GM12878 (cell line): ENCODE measurements around the gene ALAD. TPM values are rescaled to one million over a fixed set of nuclear protein-coding genes. Genes with fewer than 3 reads are reported as not detected.
A peak's percentile ranks its signal among the peaks of the same experiment; 100 is the strongest.

Source experiments
- BCL11A ChIP-seq: IDR thresholded peaks from 2 replicates; pipeline ENCODE4 v1.6.1; 2011; ENCODE audit warnings: low read depth, low read length
- CHD2 ChIP-seq: IDR thresholded peaks from 2 replicates; pipeline ENCODE4 v1.6.1; 2011; ENCODE audit warnings: low read depth, low read length, improper control_type of control experiment, borderline replicate concordance
- CREB1 ChIP-seq: IDR thresholded peaks from 2 replicates; pipeline ENCODE4 v1.6.1; 2012; ENCODE audit warnings: low read depth, mild to moderate bottlenecking, inconsistent platforms
- EP300 ChIP-seq, 2 experiments: fragments of 150-350 bp in 1 of 2; IDR thresholded peaks; 2 replicates each; pipeline ENCODE4 v1.6.1; 2011 to 2012; ENCODE audit warnings: low read depth in 2 of 2, low read length in 2 of 2, borderline replicate concordance in 1 of 2, improper control_type of control experiment in 1 of 2, inconsistent platforms in 1 of 2; ENCODE audit not compliant: control insufficient read depth in 1 of 2
- FOXM1 ChIP-seq: IDR thresholded peaks from 2 replicates; pipeline ENCODE4 v1.6.1; 2012; ENCODE audit warnings: low read depth, mild to moderate bottlenecking, inconsistent platforms, low read length, moderate library complexity
- MTA2 ChIP-seq: fragments of 450-650 bp; IDR thresholded peaks from 2 replicates; pipeline ENCODE4 v1.6.1; 2016; ENCODE audit warnings: low read depth, mild to moderate bottlenecking, moderate library complexity
- MXI1 ChIP-seq: fragments of 150-350 bp; IDR thresholded peaks from 2 replicates; pipeline ENCODE4 v1.6.1; 2011; ENCODE audit warnings: low read depth, mild to moderate bottlenecking, inconsistent platforms, low read length, improper control_type of control experiment
- NR2C1 ChIP-seq: fragments of 450-650 bp; IDR thresholded peaks from 2 replicates; pipeline ENCODE4 v1.6.1; 2017; ENCODE audit warnings: antibody characterized with exemption, mild to moderate bottlenecking, moderate library complexity
- NR2C2 ChIP-seq: IDR thresholded peaks from 2 replicates; pipeline ENCODE4 v1.6.1; 2011; ENCODE audit warnings: borderline replicate concordance, low read depth; ENCODE audit not compliant: control insufficient read depth, insufficient read length
- PAX8 ChIP-seq: fragments of 450-650 bp; IDR thresholded peaks from 2 replicates; pipeline ENCODE4 v1.6.1; 2017; ENCODE audit warnings: mild to moderate bottlenecking, moderate library complexity
- POLR2AphosphoS5 ChIP-seq: IDR thresholded peaks from 2 replicates; pipeline ENCODE4 v1.6.1; 2011; ENCODE audit warnings: mild to moderate bottlenecking, low read length, inconsistent platforms
- POU2F2 ChIP-seq: IDR thresholded peaks from 3 replicates; pipeline ENCODE4 v1.6.1; 2011; ENCODE audit warnings: low read depth, mild to moderate bottlenecking, low read length, borderline replicate concordance
- RELA ChIP-seq: fragments of 450-650 bp; IDR thresholded peaks from 2 replicates; pipeline ENCODE4 v1.8.0; 2014; ENCODE audit warnings: borderline replicate concordance; ENCODE audit not compliant: partially characterized antibody
- RUNX3 ChIP-seq: IDR thresholded peaks from 2 replicates; pipeline ENCODE4 v1.6.1; 2012; ENCODE audit warnings: low read length, inconsistent platforms
- SIX5 ChIP-seq: IDR thresholded peaks from 2 replicates; pipeline ENCODE4 v1.6.1; 2011; ENCODE audit warnings: mild to moderate bottlenecking, low read depth, low read length, moderate library complexity; ENCODE audit not compliant: severe bottlenecking
- SMAD5 ChIP-seq: IDR thresholded peaks from 2 replicates; pipeline ENCODE4 v1.6.1; 2016; ENCODE audit warnings: antibody characterized with exemption, low read depth
- SPI1 ChIP-seq: IDR thresholded peaks from 2 replicates; pipeline ENCODE4 v1.6.1; 2011; ENCODE audit warnings: low read depth, mild to moderate bottlenecking, low read length, moderate library complexity, borderline replicate concordance; ENCODE audit not compliant: insufficient read depth
- SUZ12 ChIP-seq: fragments of 200-600 bp; sonication (generic); IDR thresholded peaks from one replicate; pipeline ENCODE4 v1.6.1; 2018; ENCODE audit warnings: antibody characterized with exemption, mild to moderate bottlenecking; ENCODE audit not compliant: unreplicated experiment
- TAF1 ChIP-seq: IDR thresholded peaks from 2 replicates; pipeline ENCODE4 v1.6.1; 2011; ENCODE audit warnings: mild to moderate bottlenecking, low read depth, low read length, borderline replicate concordance
- TCF12 ChIP-seq: IDR thresholded peaks from 2 replicates; pipeline ENCODE4 v1.6.1; 2011; ENCODE audit warnings: low read depth, mild to moderate bottlenecking, low read length
- TCF3 ChIP-seq: IDR thresholded peaks from 2 replicates; pipeline ENCODE4 v1.6.1; 2012; ENCODE audit warnings: low read depth, mild to moderate bottlenecking, low read length, borderline replicate concordance; ENCODE audit not compliant: insufficient read depth
- WRNIP1 ChIP-seq: IDR thresholded peaks from 2 replicates; pipeline ENCODE4 v1.6.1; 2011; ENCODE audit warnings: low read depth, low read length, improper control_type of control experiment, borderline replicate concordance
- ZNF24 ChIP-seq: fragments of 450-650 bp; IDR thresholded peaks from 2 replicates; pipeline ENCODE4 v1.6.1; 2017; ENCODE audit warnings: antibody characterized with exemption, mild to moderate bottlenecking
- ZNF384 ChIP-seq: IDR thresholded peaks from 2 replicates; pipeline ENCODE4 v1.6.1; 2012; ENCODE audit warnings: low read depth, mild to moderate bottlenecking, low read length, improper control_type of control experiment, borderline replicate concordance
- polyA plus RNA-seq, 11 experiments: library from polyadenylated mRNA; depleted of rRNA in 4 of 11; unstranded in 6 of 11; stranded (reverse) in 5 of 11; fragments of >200 nt; fragmentation: Nextera tagmentation in 4 of 11; fragmentation: Illumina TruSeq in 1 of 11; extraction: Ambion mirVana in 4 of 11; extraction: Trizol in 1 of 11; gene quantifications; 1 replicate in 1 of 11; 2 replicates in 10 of 11; pipeline versions ENCODE4 v1.2.1 to v1.2.3, GENCODE V29; 2011 to 2016; ENCODE audit warnings: inconsistent platforms in 2 of 11, missing spikeins in 2 of 11, low read depth in 1 of 11
- total RNA-seq, 4 experiments: library from RNA; depleted of rRNA in 3 of 4; stranded (reverse); fragments of >200 nt in 3 of 4; fragmentation: Illumina TruSeq in 1 of 4; extraction: Trizol in 1 of 4; gene quantifications; 2 replicates each; pipeline versions ENCODE4 v1.2.1 to v1.2.3, GENCODE V29; 2013 to 2021
- TF ChIP-seq, protein P1 (sequence below): fragments of 450-650 bp; IDR thresholded peaks from 2 replicates; pipeline ENCODE4 v1.6.1; 2017; ENCODE audit warnings: low read depth, mild to moderate bottlenecking, moderate library complexity
- TF ChIP-seq, protein P2 (sequence below): IDR thresholded peaks from 2 replicates; pipeline ENCODE4 v1.6.1; 2012; ENCODE audit warnings: low read depth, low read length, improper control_type of control experiment
- TF ChIP-seq, protein P3 (sequence below): fragments of 450-650 bp; formaldehyde crosslinking; IDR thresholded peaks from 2 replicates; pipeline ENCODE4 v1.5.0; 2022; ENCODE audit warnings: mild to moderate bottlenecking, missing genetic modification characterization

The ALAD gene
- total and polyA plus RNA-seq, 10 of the 15 experiments (the other 5 are each of a cell fraction or from before 2014, with no cell fraction given): 2.4 to 21.6 (median 12.9) TPM

DNA sequence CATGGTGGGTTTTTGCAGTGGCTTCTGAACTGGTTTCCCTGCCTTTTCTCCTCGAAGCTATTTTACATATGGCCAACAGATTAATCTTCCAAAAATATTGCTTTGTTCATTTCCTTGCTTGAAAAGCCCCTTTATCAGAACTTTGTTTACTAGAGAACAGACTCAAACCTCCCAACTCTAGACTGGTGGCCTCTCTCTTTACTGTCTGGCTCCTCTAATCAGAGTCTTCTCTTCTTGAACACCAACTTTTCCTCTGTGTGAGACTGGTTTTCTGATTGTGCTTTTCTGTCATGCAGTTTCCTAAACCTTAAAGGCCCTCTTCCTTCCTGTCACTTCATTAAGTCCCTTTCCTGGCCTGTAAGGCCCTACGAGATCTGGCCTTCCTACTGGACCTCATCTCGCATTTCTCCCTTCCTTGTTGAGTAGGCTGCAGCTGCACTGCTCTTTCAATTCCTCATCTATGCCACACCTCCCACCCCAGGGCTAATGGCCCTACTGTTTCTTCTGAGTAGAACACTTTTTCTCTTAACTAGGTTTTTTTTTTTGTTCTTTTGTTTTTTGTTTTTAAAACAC is 15.2 kb upstream of the ALAD start (continued):
- 0 out of 2 replicates have a peak, but pooled peaks have one; percentile 14 for TF ChIP-seq CHD2
- TF ChIP-seq TCF3: no peak; the same call in 1 of the 2 replicates
- no peak for TF ChIP-seq SUZ12
- TF ChIP-seq SIX5: no peak
- 0 out of 4 replicates have a peak, but pooled peaks of 1 of the 2 experiments have one; percentile 45 for TF ChIP-seq EP300 (IDR thresholded peaks at IDR 0.05; ENCODE audit: borderline replicate concordance in 1 of 2, control insufficient read depth in 1 of 2, low read depth in 2 of 2, low read length in 2 of 2)
- TF ChIP-seq SMAD5: no peak
- TF ChIP-seq TAF1: peak; percentile 39; the same call in 1 of the 2 replicates
- 0 out of 3 replicates have a peak, but pooled peaks have one; percentile 29 for TF ChIP-seq POU2F2
- no peak for TF ChIP-seq WRNIP1
- TF ChIP-seq RELA: no peak
- TF ChIP-seq FOXM1: no peak
- TF ChIP-seq, protein P1, sequence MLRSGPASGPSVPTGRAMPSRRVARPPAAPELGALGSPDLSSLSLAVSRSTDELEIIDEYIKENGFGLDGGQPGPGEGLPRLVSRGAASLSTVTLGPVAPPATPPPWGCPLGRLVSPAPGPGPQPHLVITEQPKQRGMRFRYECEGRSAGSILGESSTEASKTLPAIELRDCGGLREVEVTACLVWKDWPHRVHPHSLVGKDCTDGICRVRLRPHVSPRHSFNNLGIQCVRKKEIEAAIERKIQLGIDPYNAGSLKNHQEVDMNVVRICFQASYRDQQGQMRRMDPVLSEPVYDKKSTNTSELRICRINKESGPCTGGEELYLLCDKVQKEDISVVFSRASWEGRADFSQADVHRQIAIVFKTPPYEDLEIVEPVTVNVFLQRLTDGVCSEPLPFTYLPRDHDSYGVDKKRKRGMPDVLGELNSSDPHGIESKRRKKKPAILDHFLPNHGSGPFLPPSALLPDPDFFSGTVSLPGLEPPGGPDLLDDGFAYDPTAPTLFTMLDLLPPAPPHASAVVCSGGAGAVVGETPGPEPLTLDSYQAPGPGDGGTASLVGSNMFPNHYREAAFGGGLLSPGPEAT: peak; percentile 47; the same call in 1 of the 2 replicates
- TF ChIP-seq, protein P2, sequence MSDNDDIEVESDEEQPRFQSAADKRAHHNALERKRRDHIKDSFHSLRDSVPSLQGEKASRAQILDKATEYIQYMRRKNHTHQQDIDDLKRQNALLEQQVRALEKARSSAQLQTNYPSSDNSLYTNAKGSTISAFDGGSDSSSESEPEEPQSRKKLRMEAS: no peak
- TF ChIP-seq PAX8: no peak
- TF ChIP-seq, protein P3, sequence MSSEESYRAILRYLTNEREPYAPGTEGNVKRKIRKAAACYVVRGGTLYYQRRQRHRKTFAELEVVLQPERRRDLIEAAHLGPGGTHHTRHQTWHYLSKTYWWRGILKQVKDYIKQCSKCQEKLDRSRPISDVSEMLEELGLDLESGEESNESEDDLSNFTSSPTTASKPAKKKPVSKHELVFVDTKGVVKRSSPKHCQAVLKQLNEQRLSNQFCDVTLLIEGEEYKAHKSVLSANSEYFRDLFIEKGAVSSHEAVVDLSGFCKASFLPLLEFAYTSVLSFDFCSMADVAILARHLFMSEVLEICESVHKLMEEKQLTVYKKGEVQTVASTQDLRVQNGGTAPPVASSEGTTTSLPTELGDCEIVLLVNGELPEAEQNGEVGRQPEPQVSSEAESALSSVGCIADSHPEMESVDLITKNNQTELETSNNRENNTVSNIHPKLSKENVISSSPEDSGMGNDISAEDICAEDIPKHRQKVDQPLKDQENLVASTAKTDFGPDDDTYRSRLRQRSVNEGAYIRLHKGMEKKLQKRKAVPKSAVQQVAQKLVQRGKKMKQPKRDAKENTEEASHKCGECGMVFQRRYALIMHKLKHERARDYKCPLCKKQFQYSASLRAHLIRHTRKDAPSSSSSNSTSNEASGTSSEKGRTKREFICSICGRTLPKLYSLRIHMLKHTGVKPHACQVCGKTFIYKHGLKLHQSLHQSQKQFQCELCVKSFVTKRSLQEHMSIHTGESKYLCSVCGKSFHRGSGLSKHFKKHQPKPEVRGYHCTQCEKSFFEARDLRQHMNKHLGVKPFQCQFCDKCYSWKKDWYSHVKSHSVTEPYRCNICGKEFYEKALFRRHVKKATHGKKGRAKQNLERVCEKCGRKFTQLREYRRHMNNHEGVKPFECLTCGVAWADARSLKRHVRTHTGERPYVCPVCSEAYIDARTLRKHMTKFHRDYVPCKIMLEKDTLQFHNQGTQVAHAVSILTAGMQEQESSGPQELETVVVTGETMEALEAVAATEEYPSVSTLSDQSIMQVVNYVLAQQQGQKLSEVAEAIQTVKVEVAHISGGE: no peak
- TF ChIP-seq NR2C2: no peak
- peak; percentile 41; the same call in 1 of the 2 replicates for TF ChIP-seq MTA2
- no peak for TF ChIP-seq MXI1
- TF ChIP-seq TCF12: peak; percentile 81
- TF ChIP-seq SPI1: peak; percentile 89
- TF ChIP-seq RUNX3: peak; percentile 26; the same call in 1 of the 2 replicates
- TF ChIP-seq ZNF384: peak; percentile 44; the same call in 1 of the 2 replicates
- peak; percentile 71 for TF ChIP-seq POLR2AphosphoS5
- TF ChIP-seq BCL11A: 0 out of 2 replicates have a peak, but pooled peaks have one; percentile 5
- no peak for TF ChIP-seq NR2C1
- no peak for TF ChIP-seq CREB1
- peak; percentile 87 for TF ChIP-seq ZNF24
